OCI-LY3 (cell line): ENCODE measurements around the gene EZH2.

Experiments
- EZH2phosphoT487 ChIP-seq: fragments of 200-600 bp; shearing (Covaris generic); IDR thresholded peaks from 2 replicates; pipeline ENCODE4 v1.6.1; 2018; ENCODE audit warnings: antibody characterized with exemption, mixed run types, low read depth
- TF ChIP-seq, protein P1 (sequence below): fragments of 200-600, 300-600 bp; sonication (generic); IDR thresholded peaks from 2 replicates; pipeline ENCODE4 v1.5.1; 2014; ENCODE audit warnings: antibody characterized with exemption, low read length, low read depth

DNA sequence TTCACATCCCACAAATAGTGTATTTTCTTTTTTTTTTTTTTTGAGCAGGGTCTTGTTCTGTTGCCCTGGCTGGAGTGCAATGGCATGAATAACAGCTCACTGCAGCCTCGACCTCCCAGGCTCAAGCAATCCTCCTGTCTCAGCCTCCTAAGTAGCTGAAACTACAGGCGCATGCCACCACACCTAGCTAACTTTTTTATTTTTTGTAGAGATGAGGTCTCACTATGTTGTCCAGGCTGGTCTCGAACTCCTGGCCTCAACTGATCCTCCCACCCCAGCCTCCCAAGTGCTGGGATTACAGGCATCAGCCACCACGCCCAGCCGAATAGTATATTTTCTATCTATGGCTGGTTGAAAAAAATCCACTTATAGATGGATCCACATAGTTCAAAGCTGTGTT is 12.5 kb downstream of the EZH2 start:
- TF ChIP-seq, protein P1, sequence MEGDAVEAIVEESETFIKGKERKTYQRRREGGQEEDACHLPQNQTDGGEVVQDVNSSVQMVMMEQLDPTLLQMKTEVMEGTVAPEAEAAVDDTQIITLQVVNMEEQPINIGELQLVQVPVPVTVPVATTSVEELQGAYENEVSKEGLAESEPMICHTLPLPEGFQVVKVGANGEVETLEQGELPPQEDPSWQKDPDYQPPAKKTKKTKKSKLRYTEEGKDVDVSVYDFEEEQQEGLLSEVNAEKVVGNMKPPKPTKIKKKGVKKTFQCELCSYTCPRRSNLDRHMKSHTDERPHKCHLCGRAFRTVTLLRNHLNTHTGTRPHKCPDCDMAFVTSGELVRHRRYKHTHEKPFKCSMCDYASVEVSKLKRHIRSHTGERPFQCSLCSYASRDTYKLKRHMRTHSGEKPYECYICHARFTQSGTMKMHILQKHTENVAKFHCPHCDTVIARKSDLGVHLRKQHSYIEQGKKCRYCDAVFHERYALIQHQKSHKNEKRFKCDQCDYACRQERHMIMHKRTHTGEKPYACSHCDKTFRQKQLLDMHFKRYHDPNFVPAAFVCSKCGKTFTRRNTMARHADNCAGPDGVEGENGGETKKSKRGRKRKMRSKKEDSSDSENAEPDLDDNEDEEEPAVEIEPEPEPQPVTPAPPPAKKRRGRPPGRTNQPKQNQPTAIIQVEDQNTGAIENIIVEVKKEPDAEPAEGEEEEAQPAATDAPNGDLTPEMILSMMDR, result no peak
- TF ChIP-seq EZH2phosphoT487, result no peak
